GM10248 (cell line): ENCODE results near the gene VIL1.

ENCODE experiments used
- CTCF ChIA-PET: fragments of 300-600 bp; sonication (Branson Sonifier 250); formaldehyde crosslinking; extraction: SDS; loops from one replicate; lab custom pipeline; 2021; ENCODE audit warnings: antibody characterized with exemption; lab: Yijun Ruan, JAX
- POLR2A ChIA-PET: fragments of 350-650 bp; sonication (Branson Sonifier 250); formaldehyde crosslinking; extraction: SDS; loops from one replicate; lab custom pipeline; 2020; ENCODE audit warnings: antibody characterized with exemption; lab: Yijun Ruan, JAX
- DNase-seq: peaks from one replicate; pipeline ENCODE4 v3.0.0; 2012; ENCODE audit errors: extremely low spot score
- CTCF ChIP-seq: IDR thresholded peaks from 2 replicates; pipeline ENCODE4 v1.5.1; 2012; ENCODE audit warnings: mild to moderate bottlenecking, low read depth; ENCODE audit errors: extremely low read depth, missing control alignments, control extremely low read depth

VIL1 gene

GRCh38 chr2:218471982-218472381 is 53.1 kb downstream of the VIL1 start:
- no peak for TF ChIP-seq CTCF
- ChIA-PET CTCF (interaction anchor here (0.8 to 1.5 kb wide), 5 partner anchors 9 to 200 kb away, joined by 3 to 6 read pairs (median 3); no protein-coding TSS in a partner anchor), POLR2A (no interaction called here)
- DNase-seq: no peak

- DNase-seq: no peak
- TF ChIP-seq CTCF: no peak
- ChIA-PET POLR2A (no interaction called here), CTCF (interaction anchor here (1.3 kb wide), 1 partner anchor 18 kb away, joined by 3 read pairs; no protein-coding TSS in a partner anchor)
Measured at GRCh38 chr2:218472988-218473387, 54.1 kb downstream of the VIL1 start.

- POLR2A ChIA-PET: interaction anchor here (0.5 kb wide), 1 partner anchor 66 kb away, joined by 3 read pairs; no protein-coding TSS in a partner anchor
Measured at GRCh38 chr2:218474527-218474926, 55.6 kb downstream of the VIL1 start.

GRCh38 chr2:218476676-218477075 is 57.8 kb downstream of the VIL1 start:
- ChIA-PET CTCF (interaction anchor here (1.4 kb wide), 1 partner anchor 16 kb away, joined by 3 read pairs; no protein-coding TSS in a partner anchor), POLR2A (no interaction called here)

More at GRCh38 chr2:218474527-218474926, 55.6 kb downstream of the VIL1 start:
- no peak for DNase-seq
- CTCF ChIA-PET: interaction anchor here (1.0 to 1.2 kb wide), 3 partner anchors 9 to 56 kb away, joined by 3 to 4 read pairs (median 3); no protein-coding TSS in a partner anchor
- no peak for TF ChIP-seq CTCF

GRCh38 chr2:218477247-218477646 is 58.3 kb downstream of the VIL1 start:
- TF ChIP-seq CTCF: no peak
- ChIA-PET CTCF (no interaction called here), POLR2A (no interaction called here)
- DNase-seq: no peak

More at GRCh38 chr2:218476676-218477075, 57.8 kb downstream of the VIL1 start:
- TF ChIP-seq CTCF: no peak
- no peak for DNase-seq

GRCh38 chr2:218478544-218478943 is 59.6 kb downstream of the VIL1 start:
- CTCF ChIA-PET: interaction anchor here (1.0 kb wide), 1 partner anchor 12 kb away, joined by 3 read pairs; no protein-coding TSS in a partner anchor
- no peak for TF ChIP-seq CTCF
- POLR2A ChIA-PET: no interaction called here
- DNase-seq: no peak
